Endothelial cell of umbilical vein (primary cell): ENCODE measurements around the gene CD247.

ENCODE experiments used
- CTCF ChIP-seq, 2 donors: IDR thresholded peaks; 1 replicate in 1 of 2; 2 replicates in 1 of 2; pipeline ENCODE4 v1.5.1; 2011; ENCODE audit warnings: low read length in 2 of 2, mild to moderate bottlenecking in 2 of 2, moderate library complexity in 2 of 2, control low read depth in 1 of 2, inconsistent platforms in 1 of 2, low read depth in 1 of 2; ENCODE audit not compliant: insufficient read depth in 1 of 2; ENCODE audit errors: extremely low read depth in 1 of 2
- EZH2 ChIP-seq: IDR thresholded peaks from 2 replicates; pipeline ENCODE4 v1.6.1; 2012; ENCODE audit warnings: borderline replicate concordance, low read depth, mild to moderate bottlenecking, moderate library complexity, low read length, inconsistent platforms; ENCODE audit not compliant: severe bottlenecking
- FOS ChIP-seq: IDR thresholded peaks from 2 replicates; pipeline ENCODE4 v1.6.1; 2011; ENCODE audit warnings: mild to moderate bottlenecking, low read length, moderate library complexity, borderline replicate concordance; ENCODE audit not compliant: insufficient read depth
- GATA2 ChIP-seq: IDR thresholded peaks from 2 replicates; pipeline ENCODE4 v1.7.0; 2011; ENCODE audit warnings: low read depth, mild to moderate bottlenecking, moderate library complexity, mixed read lengths, low read length; ENCODE audit not compliant: insufficient read length, insufficient read depth
- JUN ChIP-seq: IDR thresholded peaks from 2 replicates; pipeline ENCODE4 v1.6.1; 2011; ENCODE audit warnings: borderline replicate concordance, low read depth; ENCODE audit not compliant: insufficient read length, insufficient read depth
- MAX ChIP-seq: IDR thresholded peaks from 2 replicates; pipeline ENCODE4 v1.6.1; 2011; ENCODE audit not compliant: insufficient read depth, insufficient read length
- MYC ChIP-seq: IDR thresholded peaks from one replicate; pipeline ENCODE4 v1.6.1; 2011; ENCODE audit warnings: mild to moderate bottlenecking, low read depth, low read length
- POLR2A ChIP-seq: IDR thresholded peaks from 2 replicates; pipeline ENCODE4 v1.6.1; 2012; ENCODE audit warnings: low read depth, mild to moderate bottlenecking, control low read depth, low read length
- POLR2AphosphoS5 ChIP-seq: IDR thresholded peaks from 2 replicates; pipeline ENCODE4 v1.6.1; 2012; ENCODE audit warnings: low read depth, mild to moderate bottlenecking, control low read depth, low read length, moderate library complexity; ENCODE audit not compliant: insufficient read depth

- TF ChIP-seq POLR2A (no peak), EZH2 (no peak), CTCF (IDR thresholded peaks at IDR 0.05; ENCODE audit: extremely low read depth in 1 of 2, insufficient read depth in 1 of 2, low read depth in 1 of 2, low read length in 2 of 2) (no peak), POLR2AphosphoS5 (no peak), FOS (no peak), GATA2 (no peak), JUN (no peak), MAX (no peak), MYC (no peak)
These were observed 26.5 kb downstream of the CD247 start for GRCh38 chr1:167491586-167492461.
